Thyroid gland (tissue), 4 donors: ENCODE measurements around the gene PTCD2. TPM values are rescaled to one million over a fixed set of nuclear protein-coding genes. Genes with fewer than 3 reads are reported as not detected.

Source experiments
- DNase-seq, 2 donors: peaks; one replicate each; pipeline ENCODE4 v3.0.0-alpha.2; 2019
- H3K27ac ChIP-seq, 3 donors: fragments of 200-600 bp; sonication (generic); 1 replicate in 2 of 3; 2 replicates in 1 of 3; pipeline ENCODE4 v1.5.1; 2016 to 2019; ENCODE audit warnings: mild to moderate bottlenecking in 1 of 3, moderate library complexity in 1 of 3
- H3K27me3 ChIP-seq: fragments of 200-600 bp; sonication (generic); one replicate; pipeline ENCODE4 v1.5.1; 2019
- H3K36me3 ChIP-seq, 2 donors: fragments of 200-600 bp; sonication (generic); one replicate each; pipeline ENCODE4 v1.5.1; 2016 to 2019
- H3K4me1 ChIP-seq, 2 donors: fragments of 200-600 bp; sonication (generic); one replicate each; pipeline ENCODE4 v1.5.1; 2017 to 2019
- H3K4me3 ChIP-seq, 3 donors: fragments of 200-600 bp; sonication (generic); replicated peaks in 1 of 3; 1 replicate in 2 of 3; 2 replicates in 1 of 3; pipeline ENCODE4 v1.5.1; 2016; ENCODE audit warnings: mild to moderate bottlenecking in 1 of 3
- H3K9me3 ChIP-seq: fragments of 200-600 bp; sonication (generic); one replicate; pipeline ENCODE4 v1.5.1; 2017
- POLR2A ChIP-seq, 2 donors: fragments of 450-650 bp; IDR thresholded peaks; one replicate each; pipeline ENCODE4 v1.6.1; 2017; ENCODE audit warnings: antibody characterized with exemption in 2 of 2, mild to moderate bottlenecking in 2 of 2, moderate library complexity in 1 of 2
- WGBS, 2 donors: methylation state at CpG; one replicate each; pipeline ENCODE4 v1.1.5; 2017; 5-methylcytosine and 5-hydroxymethylcytosine counted together
- intact Hi-C: fragments of 100-400 bp; cut with DNase I; formaldehyde crosslinking; loops from one replicate; pipeline ENCODE4 v1.15.1; 2023
- total RNA-seq, 4 donors: library from RNA; depleted of rRNA; stranded (reverse); fragments of >200 nt; gene quantifications; one replicate each; pipeline ENCODE4 v1.2.3, GENCODE V29; 2016
- TF ChIP-seq, protein P1 (sequence below), 6 experiments: fragments of 200-600 bp in 3 of 6; fragments of 450-650 bp in 3 of 6; sonication (generic) in 3 of 6; IDR thresholded peaks; one replicate each; pipeline ENCODE4 v1.5.1; 2016 to 2019; ENCODE audit warnings: antibody characterized with exemption in 6 of 6, mild to moderate bottlenecking in 2 of 6, inconsistent platforms in 1 of 6, moderate library complexity in 1 of 6

The PTCD2 gene
- total RNA-seq, 4 donors from 2014 or later, result 7.8 to 15.9 (median 11.5) TPM

- peaks cover 5 to 9% of the 10 kb centered on the region in 2 donors for H3K4me1 ChIP-seq
- H3K36me3 ChIP-seq, result no peaks in the 10 kb centered on the region
- WGBS, 2 donors, result 91 to 95% methylated on average over 1 of the region's 1 CpG
- no peaks in the 10 kb centered on the region for H3K27me3 ChIP-seq
- no peak for TF ChIP-seq POLR2A (IDR thresholded peaks at IDR 0.05)
- TF ChIP-seq, protein P1, sequence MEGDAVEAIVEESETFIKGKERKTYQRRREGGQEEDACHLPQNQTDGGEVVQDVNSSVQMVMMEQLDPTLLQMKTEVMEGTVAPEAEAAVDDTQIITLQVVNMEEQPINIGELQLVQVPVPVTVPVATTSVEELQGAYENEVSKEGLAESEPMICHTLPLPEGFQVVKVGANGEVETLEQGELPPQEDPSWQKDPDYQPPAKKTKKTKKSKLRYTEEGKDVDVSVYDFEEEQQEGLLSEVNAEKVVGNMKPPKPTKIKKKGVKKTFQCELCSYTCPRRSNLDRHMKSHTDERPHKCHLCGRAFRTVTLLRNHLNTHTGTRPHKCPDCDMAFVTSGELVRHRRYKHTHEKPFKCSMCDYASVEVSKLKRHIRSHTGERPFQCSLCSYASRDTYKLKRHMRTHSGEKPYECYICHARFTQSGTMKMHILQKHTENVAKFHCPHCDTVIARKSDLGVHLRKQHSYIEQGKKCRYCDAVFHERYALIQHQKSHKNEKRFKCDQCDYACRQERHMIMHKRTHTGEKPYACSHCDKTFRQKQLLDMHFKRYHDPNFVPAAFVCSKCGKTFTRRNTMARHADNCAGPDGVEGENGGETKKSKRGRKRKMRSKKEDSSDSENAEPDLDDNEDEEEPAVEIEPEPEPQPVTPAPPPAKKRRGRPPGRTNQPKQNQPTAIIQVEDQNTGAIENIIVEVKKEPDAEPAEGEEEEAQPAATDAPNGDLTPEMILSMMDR (IDR thresholded peaks at IDR 0.05), result no peak
- DNase-seq, result no peak
- no peak overlapping the region for H3K27ac ChIP-seq
- no peak overlapping the region for H3K4me3 ChIP-seq
- intact Hi-C loops, result loop anchor here (5.0 to 10.0 kb wide), 2 partner anchors 153 to 446 kb away; partner anchors contain the start of gene TNPO1
- H3K9me3 ChIP-seq, result no peaks in the 10 kb centered on the region
Observed at GRCh38 chr5:72369301-72369700, 49.1 kb downstream of the PTCD2 start.

DNA sequence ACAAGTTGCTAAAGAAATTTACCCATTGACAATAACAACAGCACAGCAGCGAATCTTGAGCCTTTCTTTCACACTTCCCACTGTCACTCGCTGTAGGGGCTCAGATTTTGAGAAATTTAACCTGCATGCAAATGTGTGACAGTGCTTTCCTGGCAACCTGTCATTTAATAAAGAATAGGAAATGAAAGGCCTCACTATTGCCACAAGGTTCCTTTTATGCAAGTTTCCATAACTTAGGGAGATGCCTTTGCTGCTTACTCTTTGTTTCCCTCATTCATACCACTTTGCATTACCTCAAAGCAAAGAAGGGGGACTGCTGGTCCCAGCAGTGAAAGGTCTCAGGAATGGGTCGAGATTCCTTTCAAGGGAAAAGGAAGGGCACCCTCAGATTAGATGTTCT, 49.5 kb downstream of the PTCD2 start:
- H3K27me3 ChIP-seq, result no peaks in the 10 kb centered on the region
- DNase-seq, result no peak
- peaks cover 5 to 9% of the 10 kb centered on the region in 2 donors for H3K4me1 ChIP-seq
- H3K36me3 ChIP-seq, result no peaks in the 10 kb centered on the region
- intact Hi-C loops, result loop anchor here (5.0 to 10.0 kb wide), 2 partner anchors 153 to 445 kb away; partner anchors contain the start of gene TNPO1
- TF ChIP-seq POLR2A (IDR thresholded peaks at IDR 0.05), result no peak
- TF ChIP-seq, protein P1 (IDR thresholded peaks at IDR 0.05), result no peak
- WGBS, 2 donors, result 92 to 95% methylated on average over 3 of the region's 3 CpGs
- no peak overlapping the region for H3K27ac ChIP-seq
- no peaks in the 10 kb centered on the region for H3K9me3 ChIP-seq
- no peak overlapping the region for H3K4me3 ChIP-seq

DNA sequence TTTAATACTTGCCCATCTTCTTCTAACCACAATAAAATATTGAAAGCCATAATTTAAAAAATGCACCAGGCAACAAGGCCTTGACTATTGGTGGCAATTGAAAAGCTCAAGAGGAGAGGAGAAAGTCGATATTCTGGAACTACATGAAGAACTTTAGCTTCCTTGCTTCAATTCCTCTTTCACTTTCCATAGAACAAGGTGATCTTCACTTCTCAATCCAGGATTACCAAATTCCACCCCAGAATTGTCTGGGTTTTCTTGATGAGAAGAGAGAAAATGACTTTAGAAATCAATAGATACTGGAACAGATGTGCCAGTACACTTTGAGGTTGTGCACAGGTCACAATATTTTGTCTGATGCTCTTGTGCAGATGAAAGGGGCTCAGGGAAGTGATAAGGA, 52.2 kb downstream of the PTCD2 start:
- no peaks in the 10 kb centered on the region for H3K36me3 ChIP-seq
- intact Hi-C loops, result no loop called here
- DNase-seq, result no peak
- no peak overlapping the region for H3K27ac ChIP-seq
- H3K4me3 ChIP-seq, result no peak overlapping the region
- TF ChIP-seq POLR2A (IDR thresholded peaks at IDR 0.05), result no peak
- TF ChIP-seq, protein P1 (IDR thresholded peaks at IDR 0.05), result no peak
- H3K27me3 ChIP-seq, result no peaks in the 10 kb centered on the region
- WGBS, 2 donors, result 57 to 63% methylated on average over 1 of the region's 1 CpG
- H3K4me1 ChIP-seq, result peaks cover 0 to 6% of the 10 kb centered on the region in 2 donors
- no peaks in the 10 kb centered on the region for H3K9me3 ChIP-seq

DNA sequence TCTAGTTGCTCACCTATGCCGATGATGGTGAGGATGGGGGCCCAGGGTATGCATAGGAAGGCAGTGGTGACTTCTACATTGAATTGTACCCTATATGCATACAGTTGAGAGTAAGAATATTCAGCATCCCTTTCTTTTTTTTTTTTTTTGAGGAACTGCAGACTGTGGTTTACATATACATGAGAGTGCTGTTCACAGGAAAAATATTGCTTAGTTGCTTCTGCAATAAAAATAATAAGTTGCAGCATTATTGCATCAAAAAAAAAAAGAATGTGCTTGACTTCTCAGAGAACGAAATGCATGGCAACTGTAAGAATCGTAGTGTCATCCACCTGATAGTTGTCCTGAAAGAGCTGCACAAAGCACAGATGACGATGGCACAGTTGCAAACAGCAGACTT, 52.8 kb downstream of the PTCD2 start:
- Histone ChIP-seq H3K27me3 (no peaks in the 10 kb centered on the region), H3K27ac (no peak overlapping the region), H3K4me1 (peaks cover 2 to 8% of the 10 kb centered on the region in 2 donors), H3K36me3 (no peaks in the 10 kb centered on the region), H3K4me3 (no peak overlapping the region), H3K9me3 (no peaks in the 10 kb centered on the region)
- 91 to 96% methylated on average over 4 of the region's 4 CpGs for WGBS, 2 donors
- DNase-seq, result no peak
- intact Hi-C loops, result no loop called here
- TF ChIP-seq, protein P1 (IDR thresholded peaks at IDR 0.05), result no peak
- TF ChIP-seq POLR2A (IDR thresholded peaks at IDR 0.05), result no peak

- WGBS, 2 donors, result 92 to 95% methylated on average over 3 of the region's 3 CpGs
- no peak overlapping the region for H3K4me3 ChIP-seq
- H3K4me1 ChIP-seq, result peaks cover 9 to 27% of the 10 kb centered on the region in 2 donors
- DNase-seq, result no peak
- no peaks in the 10 kb centered on the region for H3K9me3 ChIP-seq
- intact Hi-C loops, result no loop called here
- H3K27me3 ChIP-seq, result no peaks in the 10 kb centered on the region
- TF ChIP-seq, protein P1 (IDR thresholded peaks at IDR 0.05), result no peak
- TF ChIP-seq POLR2A (IDR thresholded peaks at IDR 0.05), result no peak
- H3K27ac ChIP-seq, result no peak overlapping the region
- H3K36me3 ChIP-seq, result no peaks in the 10 kb centered on the region
Observed at GRCh38 chr5:72374844-72375243, 54.7 kb downstream of the PTCD2 start.
